OCI-LY3 (cell line): ENCODE measurements around the gene ZNF277.

ENCODE experiments used
- CTCF ChIP-seq: fragments of 200-600, 300-600 bp; sonication (generic); IDR thresholded peaks from 2 replicates; pipeline ENCODE4 v1.5.1; 2014; ENCODE audit warnings: antibody characterized with exemption, low read length, low read depth
- EZH2phosphoT487 ChIP-seq: fragments of 200-600 bp; shearing (Covaris generic); IDR thresholded peaks from 2 replicates; pipeline ENCODE4 v1.6.1; 2018; ENCODE audit warnings: antibody characterized with exemption, mixed run types, low read depth

GRCh38 chr7:112188257-112188656 lies 18.2 kb upstream of the ZNF277 start:
- no peak for TF ChIP-seq CTCF
- TF ChIP-seq EZH2phosphoT487: no peak
